ENCODE measurements around the gene ACY1.

- TF ChIP-seq POLR2A (IDR thresholded peaks at IDR 0.05): no peak
- TF ChIP-seq, protein P1, sequence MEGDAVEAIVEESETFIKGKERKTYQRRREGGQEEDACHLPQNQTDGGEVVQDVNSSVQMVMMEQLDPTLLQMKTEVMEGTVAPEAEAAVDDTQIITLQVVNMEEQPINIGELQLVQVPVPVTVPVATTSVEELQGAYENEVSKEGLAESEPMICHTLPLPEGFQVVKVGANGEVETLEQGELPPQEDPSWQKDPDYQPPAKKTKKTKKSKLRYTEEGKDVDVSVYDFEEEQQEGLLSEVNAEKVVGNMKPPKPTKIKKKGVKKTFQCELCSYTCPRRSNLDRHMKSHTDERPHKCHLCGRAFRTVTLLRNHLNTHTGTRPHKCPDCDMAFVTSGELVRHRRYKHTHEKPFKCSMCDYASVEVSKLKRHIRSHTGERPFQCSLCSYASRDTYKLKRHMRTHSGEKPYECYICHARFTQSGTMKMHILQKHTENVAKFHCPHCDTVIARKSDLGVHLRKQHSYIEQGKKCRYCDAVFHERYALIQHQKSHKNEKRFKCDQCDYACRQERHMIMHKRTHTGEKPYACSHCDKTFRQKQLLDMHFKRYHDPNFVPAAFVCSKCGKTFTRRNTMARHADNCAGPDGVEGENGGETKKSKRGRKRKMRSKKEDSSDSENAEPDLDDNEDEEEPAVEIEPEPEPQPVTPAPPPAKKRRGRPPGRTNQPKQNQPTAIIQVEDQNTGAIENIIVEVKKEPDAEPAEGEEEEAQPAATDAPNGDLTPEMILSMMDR (IDR thresholded peaks at IDR 0.05): no peak
- no peak for TF ChIP-seq POLR2AphosphoS5 (IDR thresholded peaks at IDR 0.05)
Measured at GRCh38 chr3:51997172-51997571, 13.8 kb downstream of the ACY1 start.
